Endothelial cell of umbilical vein (primary cell): Measurements from ENCODE around the gene NT5M. TPM values are rescaled to one million over a fixed set of nuclear protein-coding genes. Genes with fewer than 3 reads are reported as not detected.

ENCODE experiments used
- BruUV-seq: library from RNA; stranded (reverse); fragments of 400-500 nt; replicated peaks from 2 replicates; lab custom pipeline; 2021; lab: Mats Ljungman, UMichigan
- CTCF ChIA-PET: fragments of 300-600, 350-600 bp; sonication (Branson Sonifier 250); formaldehyde crosslinking; loops from one replicate; lab custom pipeline; 2021; ENCODE audit warnings: antibody characterized with exemption, inconsistent platforms; lab: Charles Lee
- POLR2A ChIA-PET: fragments of 300-600, 350-600 bp; sonication (Branson Sonifier 250); formaldehyde crosslinking; loops from one replicate; lab custom pipeline; 2021; ENCODE audit warnings: antibody characterized with exemption, inconsistent platforms; lab: Charles Lee
- DNase-seq: peaks from one replicate; pipeline ENCODE4 v3.0.0-alpha.2; 2011; ENCODE audit warnings: low read depth, low spot score
- FAIRE-seq: peaks from 2 replicates; lab custom pipeline; 2011; peaks lifted over from hg19 to GRCh38; lab: Jason Lieb, UNC
- H2AFZ ChIP-seq: 2 replicates; pipeline ENCODE4 v1.6.0; 2012; ENCODE audit warnings: low read depth, low read length, control low read depth, inconsistent platforms
- H3K27ac ChIP-seq: 2 replicates; pipeline ENCODE4 v1.5.1; 2011; ENCODE audit warnings: low read depth, mild to moderate bottlenecking, control low read depth, low read length, moderate library complexity; ENCODE audit not compliant: insufficient read depth
- H3K27me3 ChIP-seq, 2 experiments: 2 replicates each; pipeline versions ENCODE4 v1.6.0 to v1.6.1; 2011; ENCODE audit warnings: low read length in 2 of 2, mixed read lengths in 1 of 2; ENCODE audit not compliant: control insufficient read depth in 2 of 2, insufficient read depth in 2 of 2
- H3K36me3 ChIP-seq, 2 experiments: 2 replicates in 1 of 2; 3 replicates in 1 of 2; pipeline ENCODE4 v1.5.1; 2011; ENCODE audit warnings: low read length in 2 of 2, mild to moderate bottlenecking in 1 of 2, moderate library complexity in 1 of 2; ENCODE audit not compliant: control insufficient read depth in 2 of 2, insufficient read depth in 2 of 2; ENCODE audit errors: extremely low read depth in 1 of 2
- H3K4me1 ChIP-seq: 3 replicates; pipeline ENCODE4 v1.5.1; 2011; ENCODE audit warnings: mild to moderate bottlenecking, low read length; ENCODE audit not compliant: control insufficient read depth, insufficient read depth; ENCODE audit errors: extremely low read depth
- H3K4me2 ChIP-seq: 2 replicates; pipeline ENCODE4 v1.6.1; 2011; ENCODE audit warnings: low read length, control low read depth, mixed read lengths; ENCODE audit not compliant: insufficient read depth
- H3K4me3 ChIP-seq, 3 experiments: fragments of 200-600 bp in 1 of 3; sonication (generic), shearing (Covaris generic) in 1 of 3; replicated peaks in 1 of 3; 2 replicates each; pipeline ENCODE4 v1.5.1; 2011 to 2016; ENCODE audit warnings: control low read depth in 3 of 3, low read length in 3 of 3, mild to moderate bottlenecking in 2 of 3, inconsistent platforms in 1 of 3, low read depth in 1 of 3, moderate library complexity in 1 of 3; ENCODE audit not compliant: insufficient read depth in 1 of 3
- H3K79me2 ChIP-seq: 2 replicates; pipeline ENCODE4 v1.6.0; 2012; ENCODE audit warnings: low read length, inconsistent platforms; ENCODE audit not compliant: control insufficient read depth, insufficient read depth
- H3K9ac ChIP-seq: replicated peaks from 2 replicates; pipeline ENCODE3; 2011; ENCODE audit warnings: low read length, control low read depth; ENCODE audit not compliant: insufficient read depth; ENCODE audit errors: extremely low read depth
- H3K9me1 ChIP-seq: replicated peaks from 3 replicates; pipeline ENCODE4 v1.6.0; 2011; ENCODE audit warnings: mild to moderate bottlenecking, low read length; ENCODE audit not compliant: control insufficient read depth, insufficient read depth; ENCODE audit errors: extremely low read depth
- H3K9me3 ChIP-seq: replicated peaks from 2 replicates; pipeline ENCODE4 v1.5.1; 2012; ENCODE audit warnings: low read length, inconsistent platforms; ENCODE audit not compliant: control insufficient read depth, insufficient read depth
- H4K20me1 ChIP-seq: replicated peaks from 2 replicates; pipeline ENCODE3; 2011; ENCODE audit warnings: mild to moderate bottlenecking, low read length; ENCODE audit not compliant: control insufficient read depth, insufficient read depth; ENCODE audit errors: extremely low read depth
- EZH2 ChIP-seq: IDR thresholded peaks from 2 replicates; pipeline ENCODE4 v1.6.1; 2012; ENCODE audit warnings: borderline replicate concordance, low read depth, mild to moderate bottlenecking, moderate library complexity, low read length, inconsistent platforms; ENCODE audit not compliant: severe bottlenecking
- FOS ChIP-seq: IDR thresholded peaks from 2 replicates; pipeline ENCODE4 v1.6.1; 2011; ENCODE audit warnings: mild to moderate bottlenecking, low read length, moderate library complexity, borderline replicate concordance; ENCODE audit not compliant: insufficient read depth
- GATA2 ChIP-seq: IDR thresholded peaks from 2 replicates; pipeline ENCODE4 v1.7.0; 2011; ENCODE audit warnings: low read depth, mild to moderate bottlenecking, moderate library complexity, mixed read lengths, low read length; ENCODE audit not compliant: insufficient read length, insufficient read depth
- JUN ChIP-seq: IDR thresholded peaks from 2 replicates; pipeline ENCODE4 v1.6.1; 2011; ENCODE audit warnings: borderline replicate concordance, low read depth; ENCODE audit not compliant: insufficient read length, insufficient read depth
- MYC ChIP-seq: IDR thresholded peaks from one replicate; pipeline ENCODE4 v1.6.1; 2011; ENCODE audit warnings: mild to moderate bottlenecking, low read depth, low read length
- POLR2A ChIP-seq: IDR thresholded peaks from 2 replicates; pipeline ENCODE4 v1.6.1; 2012; ENCODE audit warnings: low read depth, mild to moderate bottlenecking, control low read depth, low read length
- POLR2AphosphoS5 ChIP-seq: IDR thresholded peaks from 2 replicates; pipeline ENCODE4 v1.6.1; 2012; ENCODE audit warnings: low read depth, mild to moderate bottlenecking, control low read depth, low read length, moderate library complexity; ENCODE audit not compliant: insufficient read depth
- dilution Hi-C: fragments of 300-500 bp; cut with MboI; formaldehyde crosslinking; loops from one replicate; pipeline ENCODE4 v1.15.0; 2019; ENCODE audit warnings: low sequenced_read_pairs; ENCODE audit not compliant: extremely low pct_ligation_motif_present
- intact Hi-C: fragments of 100-400 bp; cut with micrococcal nuclease; formaldehyde crosslinking; loops from one replicate; pipeline ENCODE4 v1.10.0; 2022
- polyA plus RNA-seq, 4 experiments: library from polyadenylated mRNA; depleted of rRNA in 3 of 4; stranded (reverse) in 3 of 4; unstranded in 1 of 4; fragments of >200 nt; gene quantifications; 2 replicates each; pipeline versions ENCODE4 v1.2.1 to v1.2.3, GENCODE V29; 2011 to 2012; ENCODE audit warnings: missing spikeins in 1 of 4
- total RNA-seq: library from RNA; stranded (reverse); gene quantifications from 2 replicates; pipeline ENCODE4 v1.2.3, GENCODE V29; 2021
- TF ChIP-seq, protein P1 (sequence below): IDR thresholded peaks from 2 replicates; pipeline ENCODE4 v1.6.1; 2011; ENCODE audit not compliant: insufficient read depth, insufficient read length
- TF ChIP-seq, protein P2 (sequence below), 2 donors: IDR thresholded peaks; 1 replicate in 1 of 2; 2 replicates in 1 of 2; pipeline ENCODE4 v1.5.1; 2011; ENCODE audit warnings: low read length in 2 of 2, mild to moderate bottlenecking in 2 of 2, moderate library complexity in 2 of 2, control low read depth in 1 of 2, inconsistent platforms in 1 of 2, low read depth in 1 of 2; ENCODE audit not compliant: insufficient read depth in 1 of 2; ENCODE audit errors: extremely low read depth in 1 of 2

The NT5M gene
- total and polyA plus RNA-seq, 2 donors (not counting 3 experiments of a cell fraction or from before 2014, with no cell fraction given): 0.91 to 3.0 TPM

DNA sequence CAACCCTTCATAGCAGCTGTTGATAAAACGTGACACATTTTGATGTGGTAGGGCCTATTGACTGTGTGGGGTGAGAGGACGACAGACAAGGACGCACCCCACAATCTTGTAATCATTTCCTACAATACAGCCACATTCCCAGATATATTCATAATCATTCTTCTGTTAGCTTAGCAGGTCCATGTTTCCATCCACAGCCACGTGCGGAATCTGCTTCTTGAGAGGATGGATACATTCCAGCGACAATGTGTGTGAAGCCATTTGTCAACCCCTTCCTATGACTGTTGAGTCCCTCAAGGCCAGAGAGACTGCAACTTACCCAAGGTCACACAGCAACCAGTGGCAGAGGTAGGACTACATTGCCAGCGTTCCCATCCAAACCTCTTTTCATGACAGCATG lies 13.5 kb upstream of the NT5M start:
- FAIRE-seq (no peak), DNase-seq (no peak)
- no peaks in the 10 kb centered on the region for H3K9me3 ChIP-seq
- no peaks in the 10 kb centered on the region for H3K4me1 ChIP-seq
- no TSS peak for BruUV-seq
- dilution Hi-C loops (no loop called here), intact Hi-C loops (no loop called here)
- H3K4me2 ChIP-seq: no peak overlapping the region
- CTCF ChIA-PET: interaction anchor here (2.0 kb wide), 1 partner anchor 11 kb away, joined by 4 read pairs; no protein-coding TSS in a partner anchor
- H2AFZ ChIP-seq: no peak overlapping the region
- peaks cover 0 to 2% of the 10 kb centered on the region in 2 experiments for H3K27me3 ChIP-seq
- H4K20me1 ChIP-seq: no peaks in the 10 kb centered on the region
- no peak for TF ChIP-seq EZH2
- TF ChIP-seq POLR2A: no peak
- no peak for TF ChIP-seq FOS
- TF ChIP-seq, protein P1, sequence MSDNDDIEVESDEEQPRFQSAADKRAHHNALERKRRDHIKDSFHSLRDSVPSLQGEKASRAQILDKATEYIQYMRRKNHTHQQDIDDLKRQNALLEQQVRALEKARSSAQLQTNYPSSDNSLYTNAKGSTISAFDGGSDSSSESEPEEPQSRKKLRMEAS: no peak
- TF ChIP-seq JUN: no peak
- TF ChIP-seq, protein P2, sequence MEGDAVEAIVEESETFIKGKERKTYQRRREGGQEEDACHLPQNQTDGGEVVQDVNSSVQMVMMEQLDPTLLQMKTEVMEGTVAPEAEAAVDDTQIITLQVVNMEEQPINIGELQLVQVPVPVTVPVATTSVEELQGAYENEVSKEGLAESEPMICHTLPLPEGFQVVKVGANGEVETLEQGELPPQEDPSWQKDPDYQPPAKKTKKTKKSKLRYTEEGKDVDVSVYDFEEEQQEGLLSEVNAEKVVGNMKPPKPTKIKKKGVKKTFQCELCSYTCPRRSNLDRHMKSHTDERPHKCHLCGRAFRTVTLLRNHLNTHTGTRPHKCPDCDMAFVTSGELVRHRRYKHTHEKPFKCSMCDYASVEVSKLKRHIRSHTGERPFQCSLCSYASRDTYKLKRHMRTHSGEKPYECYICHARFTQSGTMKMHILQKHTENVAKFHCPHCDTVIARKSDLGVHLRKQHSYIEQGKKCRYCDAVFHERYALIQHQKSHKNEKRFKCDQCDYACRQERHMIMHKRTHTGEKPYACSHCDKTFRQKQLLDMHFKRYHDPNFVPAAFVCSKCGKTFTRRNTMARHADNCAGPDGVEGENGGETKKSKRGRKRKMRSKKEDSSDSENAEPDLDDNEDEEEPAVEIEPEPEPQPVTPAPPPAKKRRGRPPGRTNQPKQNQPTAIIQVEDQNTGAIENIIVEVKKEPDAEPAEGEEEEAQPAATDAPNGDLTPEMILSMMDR (IDR thresholded peaks at IDR 0.05; ENCODE audit: extremely low read depth in 1 of 2, insufficient read depth in 1 of 2, low read depth in 1 of 2, low read length in 2 of 2): no peak
- no peak for TF ChIP-seq POLR2AphosphoS5
- TF ChIP-seq GATA2: no peak
- TF ChIP-seq MYC: no peak
- H3K4me3 ChIP-seq: no peak overlapping the region
- H3K36me3 ChIP-seq: no peaks in the 10 kb centered on the region
- H3K79me2 ChIP-seq: no peaks in the 10 kb centered on the region
- H3K9ac ChIP-seq: no peak overlapping the region
- H3K27ac ChIP-seq: no peak overlapping the region
- POLR2A ChIA-PET: no interaction called here
- H3K9me1 ChIP-seq: no peaks in the 10 kb centered on the region
